Measurements from ENCODE around the gene CIPC.
A peak's percentile ranks its signal among the peaks of the same experiment; 100 is the strongest.

The CIPC gene

DNA sequence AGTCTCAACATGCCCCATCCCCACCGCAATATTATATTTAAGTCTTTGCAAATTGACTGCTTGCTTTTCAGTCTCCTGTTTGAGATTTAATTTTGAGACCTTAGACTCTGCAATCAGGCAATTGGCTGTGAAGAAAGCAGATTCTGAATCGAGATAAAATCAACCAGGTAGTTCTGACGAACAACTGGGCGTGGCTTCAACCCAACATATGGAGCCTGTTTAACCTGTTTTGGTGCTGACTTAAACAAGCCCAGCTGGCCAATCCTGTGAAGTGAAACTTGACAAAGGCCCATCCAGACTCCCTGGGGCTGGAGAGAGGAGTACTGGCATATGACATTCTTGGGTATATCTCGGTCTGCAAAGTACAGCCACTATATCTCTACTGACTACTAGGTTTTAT is 9.8 kb upstream of the CIPC start:
- Histone ChIP-seq H3K4me3 (ENCODE audit: low read depth, low read length) (no peak overlapping the region), H2AFZ (ENCODE audit: low read length, unreplicated experiment) (no peak overlapping the region), H3K27me3 (ENCODE audit: insufficient read depth, low read length) (peaks cover 4% of the 10 kb centered on the region), H3K27ac (ENCODE audit: low read depth, low read length) (no peak overlapping the region), H3K4me1 (ENCODE audit: control insufficient read depth, insufficient read depth, low read length, unreplicated experiment) (no peaks in the 10 kb centered on the region), H3K79me2 (ENCODE audit: control insufficient read depth, insufficient read depth, low read length, unreplicated experiment) (no peaks in the 10 kb centered on the region), H3K36me3 (ENCODE audit: insufficient read depth, low read length) (no peaks in the 10 kb centered on the region)

DNA sequence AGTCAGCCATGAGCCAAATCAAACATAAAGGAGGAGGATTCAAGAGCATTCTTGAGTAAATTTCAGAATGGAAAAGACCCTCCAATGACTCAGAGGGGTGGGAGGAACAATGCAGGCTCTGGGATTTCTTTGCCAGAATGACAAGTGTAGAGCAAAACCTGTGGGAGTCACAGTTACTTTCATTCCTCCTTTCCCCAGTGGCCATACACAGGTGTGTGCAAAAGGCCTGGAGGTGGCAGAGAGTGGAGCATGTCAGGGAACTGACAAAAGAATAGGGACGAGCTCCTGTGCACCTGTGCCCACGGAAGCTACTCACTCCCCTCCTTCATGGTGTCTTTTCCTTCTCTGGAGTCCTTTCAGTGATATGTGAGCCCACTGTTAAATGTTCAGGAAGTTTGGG is 9.4 kb upstream of the CIPC start:
- no peaks in the 10 kb centered on the region for H3K36me3 ChIP-seq (ENCODE audit: insufficient read depth, low read length)
- H2AFZ ChIP-seq (ENCODE audit: low read length, unreplicated experiment) = no peak overlapping the region
- H3K79me2 ChIP-seq (ENCODE audit: control insufficient read depth, insufficient read depth, low read length, unreplicated experiment) = no peaks in the 10 kb centered on the region
- peaks cover 4% of the 10 kb centered on the region for H3K27me3 ChIP-seq (ENCODE audit: insufficient read depth, low read length)
- H3K27ac ChIP-seq (ENCODE audit: low read depth, low read length) = no peak overlapping the region
- H3K4me1 ChIP-seq (ENCODE audit: control insufficient read depth, insufficient read depth, low read length, unreplicated experiment) = no peaks in the 10 kb centered on the region
- H3K4me3 ChIP-seq (ENCODE audit: low read depth, low read length) = no peak overlapping the region

DNA sequence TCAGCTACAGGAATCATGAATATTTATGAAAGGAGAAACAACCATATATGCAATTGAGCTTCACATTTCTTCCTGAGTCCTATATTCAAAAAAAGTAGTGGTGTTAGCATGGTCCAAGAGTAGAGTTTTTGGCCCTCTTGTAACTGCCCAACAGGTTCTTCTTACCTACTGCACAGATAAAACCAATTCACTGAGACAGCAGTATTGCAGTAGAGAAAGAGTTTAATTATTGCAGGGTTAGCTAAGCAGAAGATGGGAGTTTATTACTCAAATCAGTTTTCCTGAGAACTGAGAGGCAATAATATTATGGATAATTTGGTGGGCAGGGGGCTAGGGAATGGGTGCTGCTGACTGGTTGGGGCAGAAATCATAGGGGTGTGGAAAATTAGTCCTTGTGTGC is 6.5 kb upstream of the CIPC start:
- peaks cover 2% of the 10 kb centered on the region for H3K4me1 ChIP-seq (ENCODE audit: control insufficient read depth, insufficient read depth, low read length, unreplicated experiment)
- H3K4me3 ChIP-seq (ENCODE audit: low read depth, low read length) = no peak overlapping the region

DNA sequence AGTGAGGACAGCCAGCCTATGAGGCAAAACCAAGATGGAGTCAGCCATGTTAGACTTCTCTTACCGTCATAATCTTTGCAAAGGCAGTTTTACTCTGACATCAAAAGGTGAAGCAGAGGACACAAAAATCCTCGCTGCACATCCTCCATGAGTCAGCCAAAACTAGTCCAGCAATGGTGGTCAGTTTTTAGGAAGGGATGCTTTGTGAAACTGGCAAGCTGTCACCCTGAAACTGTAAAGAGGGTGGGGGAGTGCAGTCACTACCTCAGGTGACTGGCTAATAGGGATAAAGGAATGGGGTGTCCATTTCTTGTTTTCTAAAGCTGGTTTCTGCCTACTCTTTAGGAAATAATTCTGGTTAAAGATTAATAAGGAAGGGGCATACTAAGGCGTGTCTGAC is 5.4 kb upstream of the CIPC start:
- H3K36me3 ChIP-seq (ENCODE audit: insufficient read depth, low read length) = no peaks in the 10 kb centered on the region
- no peak overlapping the region for H2AFZ ChIP-seq (ENCODE audit: low read length, unreplicated experiment)
- H3K27ac ChIP-seq (ENCODE audit: low read depth, low read length) = no peak overlapping the region
- H3K4me1 ChIP-seq (ENCODE audit: control insufficient read depth, insufficient read depth, low read length, unreplicated experiment) = peaks cover 9% of the 10 kb centered on the region
- no peaks in the 10 kb centered on the region for H3K79me2 ChIP-seq (ENCODE audit: control insufficient read depth, insufficient read depth, low read length, unreplicated experiment)
- H3K4me3 ChIP-seq (ENCODE audit: low read depth, low read length) = no peak overlapping the region
- H3K27me3 ChIP-seq (ENCODE audit: insufficient read depth, low read length) = peaks cover 4% of the 10 kb centered on the region

More for the DNA sequence above, 6.5 kb upstream of the CIPC start:
- Histone ChIP-seq H3K27me3 (ENCODE audit: insufficient read depth, low read length) (peaks cover 4% of the 10 kb centered on the region), H3K36me3 (ENCODE audit: insufficient read depth, low read length) (no peaks in the 10 kb centered on the region), H2AFZ (ENCODE audit: low read length, unreplicated experiment) (no peak overlapping the region), H3K79me2 (ENCODE audit: control insufficient read depth, insufficient read depth, low read length, unreplicated experiment) (no peaks in the 10 kb centered on the region), H3K27ac (ENCODE audit: low read depth, low read length) (no peak overlapping the region)

DNA sequence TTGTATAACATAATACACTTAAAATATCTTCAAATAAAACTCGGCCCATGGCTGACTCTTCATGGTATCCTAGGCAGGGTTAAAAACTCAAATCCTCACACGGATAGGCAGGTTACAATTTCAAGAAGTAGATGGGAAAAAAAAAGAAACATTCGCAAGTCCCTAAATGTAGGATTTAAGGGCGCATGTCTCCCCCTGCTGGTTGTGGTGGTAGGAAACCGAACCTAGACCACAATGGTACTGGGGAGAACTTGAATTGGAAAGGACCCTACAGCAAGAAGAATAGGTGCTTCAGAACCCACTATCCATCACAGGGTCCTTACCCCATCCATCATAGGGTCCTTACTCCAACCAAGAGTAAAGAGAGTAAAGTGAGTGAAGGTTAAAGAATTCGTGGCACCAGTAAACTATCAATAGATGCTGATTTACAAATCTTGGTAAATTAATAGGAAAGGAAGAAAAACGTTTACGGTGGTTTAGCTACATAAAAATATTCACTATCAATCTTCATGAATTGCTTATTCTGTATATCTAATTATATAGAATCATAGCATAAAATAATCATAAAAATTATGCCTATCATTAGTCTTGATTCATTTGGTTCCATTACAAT is 3.3 kb upstream of the CIPC start:
- peaks cover 2% of the 10 kb centered on the region for H3K79me2 ChIP-seq (ENCODE audit: control insufficient read depth, insufficient read depth, low read length, unreplicated experiment)
- H3K36me3 ChIP-seq (ENCODE audit: insufficient read depth, low read length) = no peaks in the 10 kb centered on the region
- peaks cover 18% of the 10 kb centered on the region for H3K4me1 ChIP-seq (ENCODE audit: control insufficient read depth, insufficient read depth, low read length, unreplicated experiment)
- H2AFZ ChIP-seq (ENCODE audit: low read length, unreplicated experiment) = no peak overlapping the region
- H3K27ac ChIP-seq (ENCODE audit: low read depth, low read length) = no peak overlapping the region
- H3K27me3 ChIP-seq (ENCODE audit: insufficient read depth, low read length) = no peaks in the 10 kb centered on the region
- no peak overlapping the region for H3K4me3 ChIP-seq (ENCODE audit: low read depth, low read length)

DNA sequence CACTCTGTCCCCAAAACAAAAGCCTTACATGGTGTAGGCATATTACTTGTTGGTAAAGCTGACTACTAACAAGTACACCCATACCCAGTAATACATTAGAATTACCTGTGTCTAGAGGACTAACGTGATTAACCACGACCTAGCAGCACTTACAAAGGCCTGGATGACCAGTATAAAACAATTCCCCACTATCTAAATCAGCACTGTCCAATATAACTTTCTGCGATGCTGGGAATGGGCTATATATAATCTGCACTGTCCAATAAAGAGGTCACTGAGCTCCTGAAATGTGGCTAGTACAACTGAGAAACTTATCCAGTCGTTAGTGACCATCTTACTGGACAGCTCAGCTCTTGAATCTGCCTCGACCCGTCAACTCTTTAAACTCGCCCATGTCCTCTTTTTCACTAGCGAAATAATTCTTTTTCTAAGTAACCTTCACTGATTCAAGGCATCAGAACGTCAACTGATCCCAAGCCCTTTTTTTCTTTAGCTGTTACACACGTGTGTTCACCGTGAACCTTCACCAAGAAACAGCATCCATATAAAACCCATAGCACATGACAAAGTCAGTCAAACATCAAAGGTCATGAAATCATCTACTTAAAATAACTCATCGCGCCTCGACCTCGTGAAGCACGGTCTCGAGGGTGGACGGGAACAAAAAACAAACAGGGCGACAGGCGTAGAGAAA is 905 bp upstream of the CIPC start:
- Histone ChIP-seq H3K79me2 (ENCODE audit: control insufficient read depth, insufficient read depth, low read length, unreplicated experiment) (peaks cover 2% of the 10 kb centered on the region), H3K27me3 (ENCODE audit: insufficient read depth, low read length) (no peaks in the 10 kb centered on the region), H3K4me3 (ENCODE audit: low read depth, low read length) (peak overlapping the region; percentile 90), H3K27ac (ENCODE audit: low read depth, low read length) (peak overlapping the region; percentile 86), H3K4me1 (ENCODE audit: control insufficient read depth, insufficient read depth, low read length, unreplicated experiment) (peaks cover 19% of the 10 kb centered on the region), H2AFZ (ENCODE audit: low read length, unreplicated experiment) (peak overlapping the region; percentile 88), H3K36me3 (ENCODE audit: insufficient read depth, low read length) (no peaks in the 10 kb centered on the region)

DNA sequence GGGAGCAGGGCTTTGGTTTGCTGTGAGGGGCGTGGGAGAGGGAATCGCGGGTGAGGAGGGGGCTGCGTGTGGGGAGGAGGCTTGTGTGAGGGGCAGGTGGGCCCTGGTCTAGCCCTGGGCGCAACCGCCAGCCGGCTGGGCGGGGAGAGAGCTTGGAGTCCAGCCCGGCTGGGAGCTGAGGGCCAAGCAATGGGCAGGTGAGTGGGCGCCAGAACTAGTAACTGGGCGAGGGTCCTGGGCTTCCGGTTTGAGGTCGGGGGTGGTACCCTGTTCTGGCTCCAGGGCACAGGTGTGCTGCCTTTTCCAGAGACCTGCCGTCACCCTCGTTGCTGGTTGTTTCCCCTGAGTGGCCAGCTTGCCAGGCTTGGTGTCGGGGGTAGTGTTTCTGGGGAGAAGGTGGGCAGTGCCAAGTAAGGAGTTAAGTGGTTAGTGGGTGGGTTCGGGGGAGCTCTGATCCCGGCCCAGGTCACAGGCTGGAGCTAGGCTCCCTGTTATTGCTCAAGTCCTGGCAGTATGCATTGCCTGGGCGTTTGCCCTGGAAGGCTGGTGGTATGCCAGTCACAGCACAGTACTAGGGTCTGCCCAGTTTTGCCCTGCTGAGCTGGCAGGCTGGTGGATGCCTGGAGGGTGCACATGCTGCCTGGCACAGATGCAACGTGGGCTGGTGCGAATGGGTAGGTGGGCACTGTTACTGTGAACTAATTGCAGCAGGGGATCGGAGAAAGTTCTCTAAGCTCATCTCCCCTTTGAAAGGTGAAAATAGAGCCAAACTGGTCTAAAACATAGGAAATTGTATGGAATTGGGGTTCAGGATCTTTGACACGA is 683 bp downstream of the CIPC start:
- Histone ChIP-seq H2AFZ (ENCODE audit: low read length, unreplicated experiment) (peak overlapping the region; percentile 98), H3K36me3 (ENCODE audit: insufficient read depth, low read length) (no peaks in the 10 kb centered on the region), H3K27me3 (ENCODE audit: insufficient read depth, low read length) (no peaks in the 10 kb centered on the region), H3K27ac (ENCODE audit: low read depth, low read length) (peak overlapping the region; percentile 63; the same call in 1 of the 2 replicates), H3K79me2 (ENCODE audit: control insufficient read depth, insufficient read depth, low read length, unreplicated experiment) (peaks cover 2% of the 10 kb centered on the region), H3K4me3 (ENCODE audit: low read depth, low read length) (peak overlapping the region; percentile 98), H3K4me1 (ENCODE audit: control insufficient read depth, insufficient read depth, low read length, unreplicated experiment) (peaks cover 19% of the 10 kb centered on the region)

DNA sequence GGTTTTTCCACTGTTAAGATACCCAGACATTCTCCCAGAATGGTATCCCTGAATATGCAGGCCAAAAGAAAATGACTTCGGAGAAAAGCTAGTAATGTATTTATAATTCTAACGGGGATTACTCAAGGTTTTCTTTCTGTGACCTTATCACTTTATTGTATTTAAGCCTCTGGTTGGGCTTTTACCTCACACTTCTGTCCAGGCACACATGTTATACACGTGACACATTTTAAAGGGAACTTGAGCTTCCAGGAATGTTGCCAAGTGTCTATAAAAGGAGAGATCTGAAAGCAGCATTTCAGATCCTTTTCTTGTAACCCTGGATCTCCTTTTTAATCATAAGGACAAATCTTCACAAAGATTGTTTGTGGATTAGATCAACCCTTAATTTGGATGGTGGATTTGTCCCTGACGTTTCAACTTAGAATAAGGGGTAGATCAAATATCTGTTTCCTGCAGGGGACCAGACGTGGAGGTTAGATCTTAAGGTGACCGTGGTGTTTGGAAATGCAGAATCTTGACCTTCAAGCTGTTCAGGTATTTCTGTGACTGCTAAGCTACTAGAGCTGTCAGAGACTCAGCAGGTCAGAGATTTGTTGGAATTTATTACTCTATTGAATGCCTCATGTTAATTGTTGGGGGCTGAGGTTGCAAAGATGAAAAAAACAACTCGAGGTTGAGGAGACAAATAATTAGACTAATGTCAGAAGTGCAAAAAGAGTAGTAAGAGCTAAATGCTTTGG is 1.5 kb downstream of the CIPC start:
- Histone ChIP-seq H3K27ac (ENCODE audit: low read depth, low read length) (no peak overlapping the region), H3K27me3 (ENCODE audit: insufficient read depth, low read length) (no peaks in the 10 kb centered on the region), H3K79me2 (ENCODE audit: control insufficient read depth, insufficient read depth, low read length, unreplicated experiment) (peaks cover 2% of the 10 kb centered on the region), H2AFZ (ENCODE audit: low read length, unreplicated experiment) (no peak overlapping the region), H3K4me1 (ENCODE audit: control insufficient read depth, insufficient read depth, low read length, unreplicated experiment) (peaks cover 19% of the 10 kb centered on the region), H3K36me3 (ENCODE audit: insufficient read depth, low read length) (no peaks in the 10 kb centered on the region), H3K4me3 (ENCODE audit: low read depth, low read length) (peak overlapping the region; percentile 98)

DNA sequence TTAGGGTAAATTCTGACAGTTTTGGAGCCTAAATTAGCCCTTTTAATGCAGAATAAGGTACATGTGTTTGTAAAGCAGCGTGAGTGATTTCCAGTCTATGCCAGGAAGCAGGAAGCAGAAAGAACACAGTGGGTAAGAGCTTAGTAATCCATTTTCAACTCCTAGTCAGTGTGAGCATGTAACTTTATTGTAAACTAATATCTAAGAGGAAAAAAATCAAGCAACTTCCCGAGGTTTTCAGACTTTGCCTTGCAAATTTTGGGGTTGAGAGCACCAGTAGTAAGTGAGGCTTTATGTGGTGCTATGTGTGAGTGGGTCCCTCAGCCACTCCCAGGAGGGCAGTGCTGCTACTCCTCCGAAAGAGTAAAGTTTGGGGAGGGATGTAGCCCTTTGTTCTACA is 2.9 kb downstream of the CIPC start:
- Histone ChIP-seq H3K79me2 (ENCODE audit: control insufficient read depth, insufficient read depth, low read length, unreplicated experiment) (peaks cover 2% of the 10 kb centered on the region), H3K4me1 (ENCODE audit: control insufficient read depth, insufficient read depth, low read length, unreplicated experiment) (peaks cover 19% of the 10 kb centered on the region), H3K27ac (ENCODE audit: low read depth, low read length) (no peak overlapping the region), H3K27me3 (ENCODE audit: insufficient read depth, low read length) (no peaks in the 10 kb centered on the region), H2AFZ (ENCODE audit: low read length, unreplicated experiment) (no peak overlapping the region), H3K4me3 (ENCODE audit: low read depth, low read length) (no peak overlapping the region), H3K36me3 (ENCODE audit: insufficient read depth, low read length) (no peaks in the 10 kb centered on the region)

DNA sequence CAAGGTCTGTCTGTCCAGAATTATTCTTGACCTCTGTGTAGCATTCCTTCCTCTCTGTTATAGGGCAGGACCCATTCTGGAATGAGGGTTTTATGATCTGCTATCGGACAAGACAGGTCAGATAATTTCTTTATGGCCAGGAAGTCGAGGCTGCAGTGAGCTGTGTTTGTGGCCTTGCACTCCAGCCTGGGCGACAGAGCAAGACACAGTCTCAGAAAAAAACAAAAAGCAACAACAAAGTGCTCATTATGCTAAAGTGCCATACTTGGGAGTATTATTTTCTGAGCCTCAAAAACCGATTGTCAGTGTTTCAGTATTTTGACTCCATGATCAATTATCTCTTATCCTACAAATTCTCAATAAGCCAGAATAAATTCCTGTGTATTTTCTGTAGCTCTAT is 4.1 kb downstream of the CIPC start:
- Histone ChIP-seq H3K79me2 (ENCODE audit: control insufficient read depth, insufficient read depth, low read length, unreplicated experiment) (peaks cover 2% of the 10 kb centered on the region), H3K27ac (ENCODE audit: low read depth, low read length) (no peak overlapping the region), H3K36me3 (ENCODE audit: insufficient read depth, low read length) (no peaks in the 10 kb centered on the region), H3K4me3 (ENCODE audit: low read depth, low read length) (no peak overlapping the region), H3K4me1 (ENCODE audit: control insufficient read depth, insufficient read depth, low read length, unreplicated experiment) (peaks cover 11% of the 10 kb centered on the region), H2AFZ (ENCODE audit: low read length, unreplicated experiment) (no peak overlapping the region), H3K27me3 (ENCODE audit: insufficient read depth, low read length) (no peaks in the 10 kb centered on the region)
